GM12865 (cell line): ENCODE measurements around the gene STARD10.

ENCODE experiments used
- DNase-seq: peaks from one replicate; pipeline ENCODE4 v3.0.0; 2010; ENCODE audit warnings: low read depth
- H3K4me3 ChIP-seq: 2 replicates; pipeline ENCODE4 v1.5.1; 2011; ENCODE audit warnings: mild to moderate bottlenecking, low read depth, low read length, control low read depth
- CTCF ChIP-seq: IDR thresholded peaks from 2 replicates; pipeline ENCODE4 v1.5.1; 2011; ENCODE audit warnings: low read length, control low read depth, low read depth, inconsistent platforms; ENCODE audit not compliant: insufficient read depth; ENCODE audit errors: missing control alignments

Gene STARD10

GRCh38 chr11:72782081-72782920 lies 11.5 kb downstream of the STARD10 start:
- no peak for DNase-seq
- no peak for TF ChIP-seq CTCF
- peak overlapping the region; percentile 33 for H3K4me3 ChIP-seq

- H3K4me3 ChIP-seq = peak overlapping the region; percentile 44
- peak; percentile 43 for DNase-seq
- TF ChIP-seq CTCF = no peak
Observed at GRCh38 chr11:72781313-72782080, 12.3 kb downstream of the STARD10 start.

GRCh38 chr11:72781063-72781312 lies 12.9 kb downstream of the STARD10 start:
- H3K4me3 ChIP-seq = peak overlapping the region; percentile 44
- DNase-seq = no peak
- TF ChIP-seq CTCF = no peak

- H3K4me3 ChIP-seq = no peak overlapping the region; the same call in 1 of the 2 replicates
- no peak for DNase-seq
Observed at GRCh38 chr11:72780296-72781062, 13.4 kb downstream of the STARD10 start.

GRCh38 chr11:72779495-72780128 lies 14.2 kb downstream of the STARD10 start:
- H3K4me3 ChIP-seq = no peak overlapping the region
- DNase-seq = no peak
- TF ChIP-seq CTCF = no peak

More at GRCh38 chr11:72780296-72781062, 13.4 kb downstream of the STARD10 start:
- TF ChIP-seq CTCF = no peak
